HCT116 (cell line): ENCODE results near the gene IFI27L2. TPM values are rescaled to one million over a fixed set of nuclear protein-coding genes. Genes with fewer than 3 reads are reported as not detected.

ENCODE experiments used
- ATAC-seq: fragments of 200-7000 bp; cut with Tn5 transposase; 2 replicates; pipeline ENCODE4 v1.9.1; 2020; ENCODE audit warnings: mild to moderate bottlenecking, moderate library complexity
- BruUV-seq: library from RNA; stranded (reverse); fragments of 400-500 nt; replicated peaks from 2 replicates; lab custom pipeline; 2021; lab: Mats Ljungman, UMichigan
- CTCF ChIA-PET: fragments of 300-600 bp; sonication (Branson Sonifier 250); formaldehyde crosslinking; loops from one replicate; lab custom pipeline; 2021; ENCODE audit warnings: antibody characterized with exemption; lab: Charles Lee
- POLR2A ChIA-PET: fragments of 300-600, 350-600 bp; sonication (Branson Sonifier 250); formaldehyde crosslinking; loops from one replicate; lab custom pipeline; 2021; ENCODE audit warnings: antibody characterized with exemption; lab: Charles Lee
- RAD21 ChIA-PET, 2 experiments: fragments of 300-600 bp; sonication (Branson Sonifier 250); formaldehyde crosslinking; loops; one replicate each; lab custom pipeline; 2023; ENCODE audit warnings: low total read pairs in 2 of 2; ENCODE audit not compliant: uncharacterized antibody in 2 of 2, unreplicated experiment in 2 of 2, low non-redundant PET in 1 of 2; lab: Charles Lee
- DNase-seq: peaks from one replicate; pipeline ENCODE4 v3.0.0-alpha.2; 2010; ENCODE audit warnings: low read depth, low spot score
- H2AFZ ChIP-seq: fragments of 200-600 bp; shearing (Covaris generic), sonication (generic); 2 replicates; pipeline ENCODE4 v1.6.1; 2017; ENCODE audit warnings: low read depth, mixed run types, mixed read lengths, antibody characterized with exemption, low read length; ENCODE audit not compliant: poor library complexity, severe bottlenecking
- H3K27ac ChIP-seq: 2 replicates; pipeline ENCODE4 v1.5.1; 2012; ENCODE audit warnings: low read depth, low read length
- H3K27me3 ChIP-seq: fragments of 200-600 bp; sonication (generic); 2 replicates; pipeline ENCODE4 v1.6.1; 2016; ENCODE audit warnings: mixed run types, low read length, mixed read lengths; ENCODE audit not compliant: insufficient read depth
- H3K36me3 ChIP-seq, 2 experiments: fragments of 200-500 bp in 1 of 2; fragments of 200-600 bp in 1 of 2; sonication (Bioruptor generic) in 1 of 2; sonication (generic) in 1 of 2; 2 replicates each; pipeline versions ENCODE4 v1.5.1 to v1.6.1; 2014 to 2016; ENCODE audit warnings: low read length in 2 of 2, inconsistent platforms in 1 of 2, mixed read lengths in 1 of 2, mixed run types in 1 of 2; ENCODE audit not compliant: insufficient read depth in 2 of 2, control insufficient read depth in 1 of 2
- H3K4me1 ChIP-seq, 2 experiments: fragments of 200-600 bp in 1 of 2; sonication (generic) in 1 of 2; 2 replicates each; pipeline versions ENCODE4 v1.5.1 to v1.6.1; 2012 to 2017; ENCODE audit warnings: low read length in 2 of 2, inconsistent platforms in 1 of 2, mild to moderate bottlenecking in 1 of 2, mixed read lengths in 1 of 2, mixed run types in 1 of 2, moderate library complexity in 1 of 2; ENCODE audit not compliant: insufficient read depth in 2 of 2, control insufficient read depth in 1 of 2
- H3K4me2 ChIP-seq: fragments of 200-600 bp; sonication (generic); 2 replicates; pipeline ENCODE4 v1.6.1; 2017; ENCODE audit warnings: mixed run types, low read length, mixed read lengths
- H3K4me3 ChIP-seq, 2 experiments: fragments of 200-600 bp in 1 of 2; sonication (generic) in 1 of 2; replicated peaks in 1 of 2; 2 replicates each; pipeline ENCODE4 v1.5.1; 2011 to 2016; ENCODE audit warnings: low read length in 2 of 2, control low read depth in 1 of 2, low read depth in 1 of 2, mild to moderate bottlenecking in 1 of 2, mixed read lengths in 1 of 2, mixed run types in 1 of 2
- H3K79me2 ChIP-seq: fragments of 200-600 bp; sonication (generic); 2 replicates; pipeline ENCODE4 v1.6.1; 2017; ENCODE audit warnings: mild to moderate bottlenecking, mixed run types, low read length, moderate library complexity, mixed read lengths; ENCODE audit not compliant: insufficient read depth
- H3K9ac ChIP-seq: fragments of 200-600 bp; sonication (generic); 2 replicates; pipeline ENCODE4 v1.6.1; 2016; ENCODE audit warnings: low read length, mixed read lengths
- H3K9me2 ChIP-seq: fragments of 200-600 bp; sonication (generic), shearing (Covaris generic); 2 replicates; pipeline ENCODE4 v1.6.1; 2017; ENCODE audit warnings: mixed run types, mild to moderate bottlenecking, moderate library complexity; ENCODE audit not compliant: insufficient read depth
- H3K9me3 ChIP-seq, 2 experiments: fragments of 200-500 bp in 1 of 2; fragments of 200-600 bp in 1 of 2; sonication (Bioruptor generic) in 1 of 2; sonication (generic) in 1 of 2; 2 replicates each; pipeline ENCODE4 v1.6.1; 2014 to 2017; ENCODE audit warnings: low read length in 2 of 2, mixed read lengths in 2 of 2, inconsistent platforms in 1 of 2, low read depth in 1 of 2, mild to moderate bottlenecking in 1 of 2, mixed run types in 1 of 2, moderate library complexity in 1 of 2; ENCODE audit not compliant: control insufficient read depth in 1 of 2, insufficient read depth in 1 of 2
- H4K20me1 ChIP-seq: fragments of 200-600 bp; sonication (generic), shearing (Covaris generic); 2 replicates; pipeline ENCODE4 v1.6.1; 2017; ENCODE audit warnings: mixed run types, mild to moderate bottlenecking, moderate library complexity; ENCODE audit not compliant: insufficient read depth
- ATF3 ChIP-seq: IDR thresholded peaks from 2 replicates; pipeline ENCODE4 v1.6.1; 2012
- CTCF ChIP-seq, 3 experiments: fragments of 200-600 bp in 1 of 3; sonication (generic) in 1 of 3; IDR thresholded peaks in 2 of 3; conservative IDR thresholded peaks in 1 of 3; 2 replicates each; pipeline ENCODE4 v1.5.1; 2012 to 2017; ENCODE audit warnings: low read depth in 2 of 3, low read length in 2 of 3, antibody characterized with exemption in 1 of 3, borderline replicate concordance in 1 of 3, control low read depth in 1 of 3, mild to moderate bottlenecking in 1 of 3, mixed read lengths in 1 of 3, mixed run types in 1 of 3, moderate library complexity in 1 of 3; ENCODE audit not compliant: insufficient read depth in 1 of 3
- EGR1 ChIP-seq: IDR thresholded peaks from 2 replicates; pipeline ENCODE4 v1.6.1; 2012; ENCODE audit warnings: low read depth
- ELF1 ChIP-seq: IDR thresholded peaks from 2 replicates; pipeline ENCODE4 v1.6.1; 2012; ENCODE audit warnings: low read depth, borderline replicate concordance
- EZH2 ChIP-seq: fragments of 200-600 bp; sonication (generic); IDR thresholded peaks from 2 replicates; pipeline ENCODE4 v1.6.1; 2017; ENCODE audit warnings: antibody characterized with exemption, mixed run types
- POLR2AphosphoS5 ChIP-seq: IDR thresholded peaks from 2 replicates; pipeline ENCODE4 v1.6.1; 2011; ENCODE audit warnings: mild to moderate bottlenecking, low read depth, low read length, moderate library complexity
- REST ChIP-seq: IDR thresholded peaks from 2 replicates; pipeline ENCODE4 v1.6.1; 2012; ENCODE audit warnings: low read depth
- SIN3A ChIP-seq: IDR thresholded peaks from 2 replicates; pipeline ENCODE4 v1.6.1; 2012; ENCODE audit warnings: low read depth
- YY1 ChIP-seq: IDR thresholded peaks from 2 replicates; pipeline ENCODE4 v1.6.1; 2011; ENCODE audit warnings: low read length, low read depth, moderate library complexity, mild to moderate bottlenecking; ENCODE audit not compliant: insufficient replicate concordance; ENCODE audit errors: extremely low read depth
- ZBTB33 ChIP-seq: IDR thresholded peaks from 2 replicates; pipeline ENCODE4 v1.6.1; 2011; ENCODE audit warnings: mild to moderate bottlenecking, low read length, moderate library complexity; ENCODE audit not compliant: insufficient replicate concordance; ENCODE audit errors: extremely low read depth
- ZFX ChIP-seq: fragments of 450-650 bp; IDR thresholded peaks from 2 replicates; pipeline ENCODE4 v1.6.1; 2017
- intact Hi-C: fragments of 100-400 bp; cut with micrococcal nuclease; formaldehyde crosslinking; loops from 2 replicates; pipeline ENCODE4 v1.10.0; 2022
- total RNA-seq: library from RNA; stranded (reverse); gene quantifications from one replicate; pipeline ENCODE4 v1.2.1, GENCODE V29; 2021; ENCODE audit not compliant: unreplicated experiment

Gene IFI27L2
- total RNA-seq, 1 experiment from 2014 or later, result 42.9 TPM

GRCh38 chr14:94142247-94142646 lies 12.8 kb upstream of the IFI27L2 start:
- ATAC-seq (no peak), DNase-seq (no peak)
- intact Hi-C loops, result no loop called here
- H3K9me2 ChIP-seq, result no peaks in the 10 kb centered on the region
- H3K9ac ChIP-seq, result no peak overlapping the region
- H3K4me2 ChIP-seq, result no peak overlapping the region
- H3K79me2 ChIP-seq, result no peaks in the 10 kb centered on the region
- no peak overlapping the region for H3K4me3 ChIP-seq
- ChIA-PET CTCF (interaction anchor here (0.7 to 5.9 kb wide), 5 partner anchors 10 to 206 kb away, joined by 3 to 37 read pairs (median 6); no protein-coding TSS in a partner anchor), POLR2A (interaction anchor here (0.7 kb wide), 1 partner anchor 10 kb away, joined by 3 read pairs; no protein-coding TSS in a partner anchor), RAD21 (interaction anchor here (0.7 to 1.3 kb wide), 3 partner anchors 10 to 202 kb away, joined by 3 to 5 read pairs (median 3); no protein-coding TSS in a partner anchor)
- no peaks in the 10 kb centered on the region for H3K27me3 ChIP-seq
- H3K27ac ChIP-seq, result no peak overlapping the region
- no peaks in the 10 kb centered on the region for H3K36me3 ChIP-seq
- no peak for TF ChIP-seq ZBTB33
- peaks cover 3 to 10% of the 10 kb centered on the region in 2 experiments; a peak in 3 of 4 replicates for H3K4me1 ChIP-seq
- H3K9me3 ChIP-seq, result no peaks in the 10 kb centered on the region
- peak overlapping the region; percentile 79 for H2AFZ ChIP-seq
- H4K20me1 ChIP-seq, result no peaks in the 10 kb centered on the region
- BruUV-seq, result no TSS peak

GRCh38 chr14:94139421-94139820 lies 10.0 kb upstream of the IFI27L2 start:
- no TSS peak for BruUV-seq

More at GRCh38 chr14:94139421-94139820, 10.0 kb upstream of the IFI27L2 start:
- Histone ChIP-seq H2AFZ (no peak overlapping the region), H3K27me3 (no peaks in the 10 kb centered on the region), H3K79me2 (no peaks in the 10 kb centered on the region)
- TF ChIP-seq CTCF (IDR thresholded peaks at IDR 0.05 in 2 of 3, conservative IDR thresholded peaks at IDR 0.05 in 1 of 3; ENCODE audit: borderline replicate concordance in 1 of 3, insufficient read depth in 1 of 3, low read depth in 2 of 3, low read length in 2 of 3) (no peak), SIN3A (no peak), ELF1 (no peak), POLR2AphosphoS5 (no peak), REST (no peak), YY1 (no peak), EZH2 (no peak), ATF3 (no peak), EGR1 (no peak), ZFX (no peak)
- TF ChIP-seq, all 23 proteins: peak for 0
- no peaks in the 10 kb centered on the region for H4K20me1 ChIP-seq
- no peaks in the 10 kb centered on the region for H3K9me3 ChIP-seq
- no peak for DNase-seq
- no peaks in the 10 kb centered on the region for H3K9me2 ChIP-seq
- no peak overlapping the region for H3K4me2 ChIP-seq
- ChIA-PET POLR2A (no interaction called here), RAD21 (no interaction called here), CTCF (interaction anchor here (1.9 kb wide), 1 partner anchor 199 kb away, joined by 6 read pairs; no protein-coding TSS in a partner anchor)
- H3K4me1 ChIP-seq, result peaks cover 0 to 3% of the 10 kb centered on the region in 2 experiments; a peak in 1 of 4 replicates
- no peak overlapping the region for H3K27ac ChIP-seq
- H3K9ac ChIP-seq, result no peak overlapping the region
- intact Hi-C loops, result loop anchor here (10.0 kb wide), 2 partner anchors 395 to 545 kb away; no protein-coding TSS in a partner anchor
- no peaks in the 10 kb centered on the region for H3K36me3 ChIP-seq
- no peak for ATAC-seq
- no peak overlapping the region for H3K4me3 ChIP-seq
